ENCODE data around the gene IMMT. TPM values are rescaled to one million over a fixed set of nuclear protein-coding genes. Genes with fewer than 3 reads are reported as not detected.
A peak's percentile ranks its signal among the peaks of the same experiment; 100 is the strongest.

IMMT gene
- total RNA-seq, 2 donors from 2014 or later, result 104 to 177 TPM

GRCh38 chr2:86213056-86213455 lies 17.8 kb upstream of the IMMT start:
- peaks cover 52% of the 10 kb centered on the region for H3K36me3 ChIP-seq
- peaks cover 0 to 15% of the 10 kb centered on the region in 2 donors for H3K4me1 ChIP-seq
- DNase-seq (ENCODE audit: low spot score), result no peak
- H3K27me3 ChIP-seq, result no peaks in the 10 kb centered on the region
- H3K27ac ChIP-seq, result no peak overlapping the region
- no peak overlapping the region for H3K4me3 ChIP-seq
- TF ChIP-seq, protein P1, sequence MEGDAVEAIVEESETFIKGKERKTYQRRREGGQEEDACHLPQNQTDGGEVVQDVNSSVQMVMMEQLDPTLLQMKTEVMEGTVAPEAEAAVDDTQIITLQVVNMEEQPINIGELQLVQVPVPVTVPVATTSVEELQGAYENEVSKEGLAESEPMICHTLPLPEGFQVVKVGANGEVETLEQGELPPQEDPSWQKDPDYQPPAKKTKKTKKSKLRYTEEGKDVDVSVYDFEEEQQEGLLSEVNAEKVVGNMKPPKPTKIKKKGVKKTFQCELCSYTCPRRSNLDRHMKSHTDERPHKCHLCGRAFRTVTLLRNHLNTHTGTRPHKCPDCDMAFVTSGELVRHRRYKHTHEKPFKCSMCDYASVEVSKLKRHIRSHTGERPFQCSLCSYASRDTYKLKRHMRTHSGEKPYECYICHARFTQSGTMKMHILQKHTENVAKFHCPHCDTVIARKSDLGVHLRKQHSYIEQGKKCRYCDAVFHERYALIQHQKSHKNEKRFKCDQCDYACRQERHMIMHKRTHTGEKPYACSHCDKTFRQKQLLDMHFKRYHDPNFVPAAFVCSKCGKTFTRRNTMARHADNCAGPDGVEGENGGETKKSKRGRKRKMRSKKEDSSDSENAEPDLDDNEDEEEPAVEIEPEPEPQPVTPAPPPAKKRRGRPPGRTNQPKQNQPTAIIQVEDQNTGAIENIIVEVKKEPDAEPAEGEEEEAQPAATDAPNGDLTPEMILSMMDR (IDR thresholded peaks at IDR 0.05), result no peak
- H3K9me3 ChIP-seq, result no peaks in the 10 kb centered on the region

GRCh38 chr2:86211796-86212188 lies 16.5 kb upstream of the IMMT start:
- Histone ChIP-seq H3K36me3 (peaks cover 64% of the 10 kb centered on the region), H3K27me3 (no peaks in the 10 kb centered on the region), H3K4me3 (no peak overlapping the region), H3K9me3 (no peaks in the 10 kb centered on the region), H3K4me1 (peaks cover 0 to 15% of the 10 kb centered on the region in 2 donors), H3K27ac (no peak overlapping the region)
- no peak for DNase-seq (ENCODE audit: low spot score)
- TF ChIP-seq, protein P1 (IDR thresholded peaks at IDR 0.05), result no peak

DNA sequence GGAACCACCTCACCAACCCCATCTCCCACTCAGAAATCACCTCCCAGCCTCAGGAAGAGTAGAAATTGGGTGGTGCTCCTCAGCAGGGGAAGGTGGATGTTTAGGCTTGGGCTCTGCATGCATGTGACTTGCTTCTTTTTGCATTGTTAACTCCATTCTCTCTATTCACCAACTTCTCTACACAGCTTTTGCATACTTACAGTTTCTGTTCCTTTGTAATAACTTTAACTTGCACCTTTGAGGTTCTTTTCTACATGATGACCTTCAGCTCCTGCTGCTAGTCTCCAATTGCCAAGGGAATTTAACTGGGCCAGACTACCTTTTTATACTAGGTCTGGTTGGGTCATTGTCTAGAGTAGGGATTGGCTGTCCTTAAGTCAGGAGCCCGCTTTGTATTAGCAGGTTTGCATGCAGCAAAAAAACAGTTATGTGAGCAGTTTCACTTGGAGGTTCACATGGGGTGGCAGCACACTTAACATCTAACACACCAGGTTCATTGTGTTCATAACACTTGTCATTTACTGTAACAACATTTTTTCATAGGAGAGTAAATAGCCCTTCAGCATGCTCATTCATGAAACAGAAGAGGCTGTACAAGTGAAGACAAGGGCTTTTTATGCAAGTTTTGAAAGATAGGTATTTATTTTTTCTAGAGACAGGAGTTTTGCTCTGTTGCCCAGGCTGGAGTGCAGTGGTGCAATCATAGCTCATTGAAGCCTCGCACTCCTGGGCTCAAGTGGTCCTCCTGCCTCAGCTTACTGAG lies 16.0 kb upstream of the IMMT start:
- H3K36me3 ChIP-seq, result peaks cover 70% of the 10 kb centered on the region
- DNase-seq (ENCODE audit: low spot score), result peak; percentile 23

DNA sequence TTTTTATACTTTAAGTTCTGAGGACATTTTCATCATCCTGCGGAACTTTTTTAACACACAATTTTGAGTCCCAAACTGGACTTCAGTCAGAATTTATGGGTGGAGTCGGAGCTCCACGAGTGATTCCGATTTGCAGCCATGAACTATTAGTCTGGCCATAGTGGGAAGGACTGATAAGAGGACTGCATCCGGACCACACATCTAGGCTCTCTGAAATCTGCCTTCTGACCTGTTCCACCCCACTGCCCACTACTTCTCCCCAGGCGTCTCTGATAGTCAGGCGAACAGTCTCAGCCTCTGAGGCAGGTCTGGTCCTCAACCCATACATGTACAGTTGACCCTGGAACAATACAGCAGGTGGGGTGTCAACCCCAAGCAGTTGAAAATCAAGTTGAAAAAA lies 9.2 kb upstream of the IMMT start:
- H3K4me1 ChIP-seq, result peaks cover 0 to 32% of the 10 kb centered on the region in 2 donors
- H3K4me3 ChIP-seq, result no peak overlapping the region
- no peak for DNase-seq (ENCODE audit: low spot score)
- no peaks in the 10 kb centered on the region for H3K9me3 ChIP-seq
- no peaks in the 10 kb centered on the region for H3K27me3 ChIP-seq
- TF ChIP-seq, protein P1 (IDR thresholded peaks at IDR 0.05), result no peak
- no peak overlapping the region for H3K27ac ChIP-seq
- H3K36me3 ChIP-seq, result peaks cover 36% of the 10 kb centered on the region

More for the DNA sequence above, 16.0 kb upstream of the IMMT start:
- H3K27me3 ChIP-seq, result no peaks in the 10 kb centered on the region
- TF ChIP-seq, protein P1 (IDR thresholded peaks at IDR 0.05), result no peak
- H3K4me3 ChIP-seq, result no peak overlapping the region
- no peak overlapping the region for H3K27ac ChIP-seq
- no peaks in the 10 kb centered on the region for H3K9me3 ChIP-seq
- peaks cover 0 to 15% of the 10 kb centered on the region in 2 donors for H3K4me1 ChIP-seq

DNA sequence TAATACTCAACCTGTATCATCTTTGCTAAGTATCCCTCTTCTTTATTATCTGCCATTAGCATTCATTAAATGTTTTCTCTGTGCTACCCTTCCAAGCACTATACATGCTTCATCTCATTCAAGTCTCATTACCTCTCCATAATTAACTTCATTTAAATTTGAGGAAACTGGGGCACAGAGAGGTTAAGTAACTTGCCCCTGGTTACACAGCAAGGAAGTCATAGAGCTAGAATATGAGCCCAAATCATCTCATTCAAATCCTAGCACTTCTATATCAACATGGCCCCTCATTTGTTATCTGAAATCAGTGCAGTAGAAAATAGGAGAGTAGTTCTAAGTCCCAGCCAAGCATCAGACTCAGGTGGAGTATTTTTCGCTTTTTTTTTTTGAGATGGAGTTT lies 8.4 kb upstream of the IMMT start:
- no peak overlapping the region for H3K4me3 ChIP-seq
- DNase-seq (ENCODE audit: low spot score), result no peak
- H3K9me3 ChIP-seq, result no peaks in the 10 kb centered on the region
- TF ChIP-seq, protein P1 (IDR thresholded peaks at IDR 0.05), result no peak
- H3K27ac ChIP-seq, result no peak overlapping the region
- H3K4me1 ChIP-seq, result peaks cover 0 to 37% of the 10 kb centered on the region in 2 donors
- H3K27me3 ChIP-seq, result no peaks in the 10 kb centered on the region
- H3K36me3 ChIP-seq, result peaks cover 27% of the 10 kb centered on the region

All from right atrium auricular region (tissue), 2 donors.